Suprapubic skin (tissue), 4 donors: ENCODE results near the gene NPAS2.

Experiments used
- POLR2A ChIP-seq, 2 donors: fragments of 450-650 bp; IDR thresholded peaks; one replicate each; pipeline ENCODE4 v1.6.1; 2017; ENCODE audit warnings: antibody characterized with exemption in 2 of 2, mild to moderate bottlenecking in 2 of 2, moderate library complexity in 2 of 2
- POLR2AphosphoS5 ChIP-seq, 3 donors: sonication (generic); formaldehyde crosslinking; IDR thresholded peaks; one replicate each; pipeline ENCODE4 v1.6.1; 2017; ENCODE audit warnings: antibody characterized with exemption in 3 of 3

GRCh38 chr2:101003278-101003775 lies 183.4 kb downstream of the NPAS2 start:
- no peak for TF ChIP-seq POLR2A (IDR thresholded peaks at IDR 0.05)
- no peak for TF ChIP-seq POLR2AphosphoS5 (IDR thresholded peaks at IDR 0.05)
